Hepatocyte (in vitro differentiated cells): Measurements from ENCODE around the gene HAND2.

Source experiments
- EZH2 ChIP-seq: fragments of 200-600 bp; sonication (generic); IDR thresholded peaks from 2 replicates; pipeline ENCODE4 v1.6.1; 2016; ENCODE audit warnings: antibody characterized with exemption, mild to moderate bottlenecking, borderline replicate concordance
- TF ChIP-seq, protein P1 (sequence below): fragments of 200-600 bp; sonication (generic); IDR thresholded peaks from 2 replicates; pipeline ENCODE4 v1.5.1; 2016; ENCODE audit warnings: antibody characterized with exemption, mild to moderate bottlenecking; ENCODE audit not compliant: poor library complexity

GRCh38 chr4:173535957-173536356, 5.9 kb upstream of the HAND2 start:
- no peak for TF ChIP-seq EZH2
- TF ChIP-seq, protein P1, sequence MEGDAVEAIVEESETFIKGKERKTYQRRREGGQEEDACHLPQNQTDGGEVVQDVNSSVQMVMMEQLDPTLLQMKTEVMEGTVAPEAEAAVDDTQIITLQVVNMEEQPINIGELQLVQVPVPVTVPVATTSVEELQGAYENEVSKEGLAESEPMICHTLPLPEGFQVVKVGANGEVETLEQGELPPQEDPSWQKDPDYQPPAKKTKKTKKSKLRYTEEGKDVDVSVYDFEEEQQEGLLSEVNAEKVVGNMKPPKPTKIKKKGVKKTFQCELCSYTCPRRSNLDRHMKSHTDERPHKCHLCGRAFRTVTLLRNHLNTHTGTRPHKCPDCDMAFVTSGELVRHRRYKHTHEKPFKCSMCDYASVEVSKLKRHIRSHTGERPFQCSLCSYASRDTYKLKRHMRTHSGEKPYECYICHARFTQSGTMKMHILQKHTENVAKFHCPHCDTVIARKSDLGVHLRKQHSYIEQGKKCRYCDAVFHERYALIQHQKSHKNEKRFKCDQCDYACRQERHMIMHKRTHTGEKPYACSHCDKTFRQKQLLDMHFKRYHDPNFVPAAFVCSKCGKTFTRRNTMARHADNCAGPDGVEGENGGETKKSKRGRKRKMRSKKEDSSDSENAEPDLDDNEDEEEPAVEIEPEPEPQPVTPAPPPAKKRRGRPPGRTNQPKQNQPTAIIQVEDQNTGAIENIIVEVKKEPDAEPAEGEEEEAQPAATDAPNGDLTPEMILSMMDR: no peak
